ENCODE measurements around the gene APOL4.
"Not testable (repeated sequence)": the region's sequence is repeated elsewhere in the genome, so short reads cannot be mapped to it uniquely, and the experiment has no call there.

DNA sequence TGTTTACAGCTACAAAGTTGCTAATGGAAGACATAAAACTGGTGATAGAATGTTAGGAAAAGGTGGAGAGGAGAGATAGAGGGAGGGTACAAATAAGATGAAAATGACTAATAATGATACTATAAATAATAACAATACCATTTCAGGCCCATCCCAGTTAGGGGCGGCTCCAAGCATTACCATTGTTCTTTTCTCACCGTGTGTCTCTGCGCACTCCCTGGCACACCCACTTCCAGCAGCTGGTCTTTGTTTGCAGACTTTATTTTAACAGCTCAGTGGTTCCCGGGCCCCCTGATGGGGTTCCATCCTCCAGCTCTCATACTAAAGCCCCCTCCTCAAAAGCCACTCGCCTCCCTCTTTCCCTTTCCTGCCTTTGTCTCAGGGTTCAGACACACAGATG, 584 bp downstream of the APOL4 start:
- TF ChIP-seq, protein P1, sequence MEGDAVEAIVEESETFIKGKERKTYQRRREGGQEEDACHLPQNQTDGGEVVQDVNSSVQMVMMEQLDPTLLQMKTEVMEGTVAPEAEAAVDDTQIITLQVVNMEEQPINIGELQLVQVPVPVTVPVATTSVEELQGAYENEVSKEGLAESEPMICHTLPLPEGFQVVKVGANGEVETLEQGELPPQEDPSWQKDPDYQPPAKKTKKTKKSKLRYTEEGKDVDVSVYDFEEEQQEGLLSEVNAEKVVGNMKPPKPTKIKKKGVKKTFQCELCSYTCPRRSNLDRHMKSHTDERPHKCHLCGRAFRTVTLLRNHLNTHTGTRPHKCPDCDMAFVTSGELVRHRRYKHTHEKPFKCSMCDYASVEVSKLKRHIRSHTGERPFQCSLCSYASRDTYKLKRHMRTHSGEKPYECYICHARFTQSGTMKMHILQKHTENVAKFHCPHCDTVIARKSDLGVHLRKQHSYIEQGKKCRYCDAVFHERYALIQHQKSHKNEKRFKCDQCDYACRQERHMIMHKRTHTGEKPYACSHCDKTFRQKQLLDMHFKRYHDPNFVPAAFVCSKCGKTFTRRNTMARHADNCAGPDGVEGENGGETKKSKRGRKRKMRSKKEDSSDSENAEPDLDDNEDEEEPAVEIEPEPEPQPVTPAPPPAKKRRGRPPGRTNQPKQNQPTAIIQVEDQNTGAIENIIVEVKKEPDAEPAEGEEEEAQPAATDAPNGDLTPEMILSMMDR (IDR thresholded peaks at IDR 0.05), result not testable (repeated sequence)
- not testable (repeated sequence) for TF ChIP-seq EZH2 (IDR thresholded peaks at IDR 0.05)

Data from neural progenitor cell (in vitro differentiated cells).